Colonic mucosa (tissue), 4 donors: ENCODE results near the gene CACNA1H. TPM values are rescaled to one million over a fixed set of nuclear protein-coding genes. Genes with fewer than 3 reads are reported as not detected.

Experiments used
- DNase-seq: peaks from one replicate; pipeline ENCODE4 v3.0.0-alpha.2; 2020
- H3K27ac ChIP-seq: fragments of 200-600 bp; one replicate; pipeline ENCODE4 v1.8.0; 2021
- H3K27me3 ChIP-seq: fragments of 200-600 bp; one replicate; pipeline ENCODE4 v1.8.0; 2021
- H3K36me3 ChIP-seq: fragments of 200-600 bp; one replicate; pipeline ENCODE4 v1.8.0; 2021
- H3K4me1 ChIP-seq: fragments of 200-600 bp; one replicate; pipeline ENCODE4 v1.8.0; 2021; ENCODE audit warnings: mild to moderate bottlenecking
- H3K4me3 ChIP-seq: fragments of 200-600 bp; one replicate; pipeline ENCODE4 v1.8.0; 2021
- H3K9ac ChIP-seq, 2 donors: one replicate each; pipeline ENCODE4 v1.7.0; 2013; ENCODE audit warnings: control low read depth in 2 of 2, low read depth in 2 of 2, low read length in 2 of 2
- H3K9me3 ChIP-seq: fragments of 200-600 bp; one replicate; pipeline ENCODE4 v1.8.0; 2021
- intact Hi-C: fragments of 100-400 bp; cut with DNase I; formaldehyde crosslinking; loops from one replicate; pipeline ENCODE4 v1.14.1; 2022
- total RNA-seq, 2 donors: library from RNA; stranded (reverse); fragmentation: NEBNext Ultra II Directional in 1 of 2; extraction: Animal tissue kit (Norgen Biotek cat#: 25700) in 1 of 2; gene quantifications; one replicate each; pipeline ENCODE4 v1.2.1, GENCODE V29; 2021
- TF ChIP-seq, protein P1 (sequence below): fragments of 200-600 bp; IDR thresholded peaks from one replicate; pipeline ENCODE4 v1.8.0; 2022; ENCODE audit warnings: antibody characterized with exemption, mild to moderate bottlenecking
- donor health status: healthy.
- donor health status: DM: no; HTN: no; CAD: no.
- donor health status: DM: no; HTN: no; CAD: no.

The CACNA1H gene
- total RNA-seq, 2 donors from 2014 or later = 2.1 to 14.6 TPM

DNA sequence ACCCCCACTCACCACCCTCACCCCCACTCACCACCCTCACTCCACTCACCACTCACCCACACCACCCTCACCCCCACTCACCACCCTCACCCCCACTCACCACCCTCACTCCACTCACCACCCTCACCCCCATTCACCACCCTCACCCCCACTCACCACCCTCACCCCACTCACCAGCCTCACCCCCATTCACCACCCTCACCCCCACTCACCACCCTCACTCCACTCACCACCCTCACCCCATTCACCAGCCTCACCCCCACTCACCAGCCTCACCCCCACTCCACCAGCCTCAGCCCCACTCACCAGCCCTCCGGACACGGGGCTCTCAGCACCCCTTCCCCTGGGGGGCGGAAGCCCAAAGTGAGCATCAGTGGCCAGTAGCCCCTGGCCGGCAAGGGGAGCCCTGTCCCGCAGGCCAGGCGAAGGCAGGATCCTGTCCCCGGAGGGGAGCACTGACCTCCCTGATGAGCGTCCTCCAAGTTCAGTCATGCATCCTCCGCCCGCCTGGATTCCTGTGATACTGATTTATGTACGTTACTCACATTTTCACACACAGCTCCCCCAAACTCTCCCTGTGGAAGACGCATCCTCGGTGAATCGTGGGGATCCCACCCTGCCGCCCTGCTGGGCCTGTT lies 38.9 kb upstream of the CACNA1H start:
- no peak overlapping the region for H3K27ac ChIP-seq
- no peak for DNase-seq
- H3K9ac ChIP-seq = no peak overlapping the region
- H3K4me1 ChIP-seq = no peaks in the 10 kb centered on the region
- intact Hi-C loops = no loop called here
- no peaks in the 10 kb centered on the region for H3K36me3 ChIP-seq
- no peak overlapping the region for H3K4me3 ChIP-seq
- H3K9me3 ChIP-seq = no peaks in the 10 kb centered on the region
- TF ChIP-seq, protein P1, sequence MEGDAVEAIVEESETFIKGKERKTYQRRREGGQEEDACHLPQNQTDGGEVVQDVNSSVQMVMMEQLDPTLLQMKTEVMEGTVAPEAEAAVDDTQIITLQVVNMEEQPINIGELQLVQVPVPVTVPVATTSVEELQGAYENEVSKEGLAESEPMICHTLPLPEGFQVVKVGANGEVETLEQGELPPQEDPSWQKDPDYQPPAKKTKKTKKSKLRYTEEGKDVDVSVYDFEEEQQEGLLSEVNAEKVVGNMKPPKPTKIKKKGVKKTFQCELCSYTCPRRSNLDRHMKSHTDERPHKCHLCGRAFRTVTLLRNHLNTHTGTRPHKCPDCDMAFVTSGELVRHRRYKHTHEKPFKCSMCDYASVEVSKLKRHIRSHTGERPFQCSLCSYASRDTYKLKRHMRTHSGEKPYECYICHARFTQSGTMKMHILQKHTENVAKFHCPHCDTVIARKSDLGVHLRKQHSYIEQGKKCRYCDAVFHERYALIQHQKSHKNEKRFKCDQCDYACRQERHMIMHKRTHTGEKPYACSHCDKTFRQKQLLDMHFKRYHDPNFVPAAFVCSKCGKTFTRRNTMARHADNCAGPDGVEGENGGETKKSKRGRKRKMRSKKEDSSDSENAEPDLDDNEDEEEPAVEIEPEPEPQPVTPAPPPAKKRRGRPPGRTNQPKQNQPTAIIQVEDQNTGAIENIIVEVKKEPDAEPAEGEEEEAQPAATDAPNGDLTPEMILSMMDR = no peak
- H3K27me3 ChIP-seq = peaks cover 12% of the 10 kb centered on the region

DNA sequence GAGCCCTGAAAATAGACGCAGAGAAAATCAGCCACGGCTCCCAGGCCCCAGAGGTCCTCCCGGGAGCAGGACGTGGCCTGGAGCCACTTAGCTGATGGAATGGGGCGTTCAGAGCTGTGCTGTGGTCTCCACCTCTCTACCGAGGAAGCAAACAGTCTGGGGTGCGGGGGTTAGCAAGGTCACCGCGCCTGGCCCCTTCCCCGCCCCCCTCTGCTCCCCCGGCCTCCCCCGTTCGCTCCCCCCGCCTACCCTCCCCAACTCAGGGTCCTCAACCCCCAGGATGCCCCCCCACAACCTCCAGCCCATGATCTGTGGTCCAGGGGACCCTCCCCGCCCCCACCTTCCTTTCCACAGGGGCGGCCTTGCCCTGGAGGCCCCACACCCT lies 36.2 kb upstream of the CACNA1H start:
- Histone ChIP-seq H3K9ac (no peak overlapping the region), H3K27me3 (no peaks in the 10 kb centered on the region), H3K27ac (no peak overlapping the region), H3K4me1 (no peaks in the 10 kb centered on the region), H3K9me3 (no peaks in the 10 kb centered on the region), H3K36me3 (no peaks in the 10 kb centered on the region), H3K4me3 (no peak overlapping the region)
- no peak for DNase-seq
- TF ChIP-seq, protein P1 = no peak
- intact Hi-C loops = no loop called here

DNA sequence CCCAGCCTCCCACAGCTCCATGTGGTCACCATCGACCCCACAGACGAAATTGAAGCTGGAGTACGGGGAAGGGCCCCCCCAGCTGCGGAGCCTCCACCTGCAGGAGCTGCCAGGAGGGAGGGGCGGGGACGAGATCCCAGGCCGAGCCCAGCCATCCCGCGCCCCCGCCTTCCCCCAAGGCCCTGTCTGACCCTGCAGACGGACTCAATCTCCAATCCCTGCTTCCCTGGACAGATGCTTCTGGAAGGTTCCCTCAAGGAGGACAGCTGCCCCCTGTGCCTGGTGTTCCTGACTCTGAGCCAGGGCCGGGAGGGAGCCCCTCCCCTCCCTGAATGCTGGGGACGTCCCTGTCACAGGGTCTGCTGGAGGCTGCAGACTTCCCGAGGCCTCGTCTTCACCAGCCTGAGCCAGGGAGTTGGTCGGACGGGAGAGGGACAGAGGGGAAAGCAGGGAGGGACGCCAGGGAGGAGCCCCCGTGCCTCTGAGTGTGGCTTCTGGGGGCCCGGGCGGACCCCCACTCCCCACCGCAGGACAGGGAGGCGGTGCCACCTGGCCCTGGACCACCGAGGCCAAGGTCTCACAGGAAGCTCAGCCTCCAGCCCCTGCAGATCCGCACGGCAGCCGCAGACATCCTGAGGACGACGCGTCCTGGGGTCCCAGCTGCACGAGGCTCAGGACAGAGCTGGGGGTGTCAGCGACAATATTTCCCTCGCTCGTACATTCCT lies 35.6 kb upstream of the CACNA1H start:
- Histone ChIP-seq H3K27ac (no peak overlapping the region), H3K4me3 (no peak overlapping the region), H3K9ac (no peak overlapping the region), H3K4me1 (no peaks in the 10 kb centered on the region), H3K36me3 (no peaks in the 10 kb centered on the region), H3K9me3 (no peaks in the 10 kb centered on the region), H3K27me3 (no peaks in the 10 kb centered on the region)
- intact Hi-C loops = no loop called here
- no peak for DNase-seq
- TF ChIP-seq, protein P1 = no peak

DNA sequence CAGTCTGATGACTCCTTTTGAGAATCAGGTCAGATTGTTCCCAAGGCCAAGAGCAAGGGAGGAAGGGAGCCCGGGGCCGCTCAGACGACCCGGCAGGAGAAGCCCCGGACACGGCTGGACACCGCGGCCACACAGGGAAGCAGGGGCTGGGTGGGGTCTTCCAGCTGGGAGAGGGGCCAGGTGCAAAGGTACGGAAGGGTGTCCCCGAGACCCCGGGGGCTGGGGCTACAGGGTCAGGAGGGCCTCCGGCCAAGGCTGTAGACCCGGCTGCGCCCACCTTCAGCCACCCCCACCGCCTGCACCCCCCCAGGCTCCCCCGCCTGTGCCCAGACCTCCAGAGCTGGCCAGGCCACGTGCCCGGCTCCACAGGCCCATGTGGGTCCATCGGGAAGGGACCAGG lies 35.0 kb upstream of the CACNA1H start:
- no peaks in the 10 kb centered on the region for H3K27me3 ChIP-seq

DNA sequence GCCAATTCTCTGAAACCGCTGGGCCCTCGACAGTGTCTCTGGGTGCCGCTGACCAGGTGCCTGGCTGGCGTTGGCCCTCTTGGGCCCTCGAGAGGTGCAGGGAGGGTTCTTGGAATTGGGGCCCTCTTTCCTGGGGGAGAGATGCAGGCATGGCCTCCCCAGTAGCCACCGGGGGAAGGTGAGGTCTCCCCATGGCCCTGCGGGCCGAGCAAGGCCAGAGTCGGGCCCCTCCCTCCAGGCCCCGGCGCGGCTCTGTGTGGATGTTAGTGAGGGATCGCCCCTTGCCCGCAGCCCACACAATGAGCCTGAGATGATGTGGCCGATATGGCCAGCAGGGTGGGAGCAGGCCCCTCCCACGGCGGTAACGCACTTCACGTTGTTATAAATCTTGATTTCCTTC lies 33.8 kb upstream of the CACNA1H start:
- Histone ChIP-seq H3K4me3 (no peak overlapping the region), H3K36me3 (no peaks in the 10 kb centered on the region), H3K9ac (no peak overlapping the region), H3K9me3 (no peaks in the 10 kb centered on the region), H3K4me1 (no peaks in the 10 kb centered on the region), H3K27me3 (no peaks in the 10 kb centered on the region), H3K27ac (no peak overlapping the region)
- TF ChIP-seq, protein P1 = no peak
- intact Hi-C loops = no loop called here
- DNase-seq = no peak

More for the DNA sequence above, 35.0 kb upstream of the CACNA1H start:
- intact Hi-C loops = no loop called here
- Histone ChIP-seq H3K36me3 (no peaks in the 10 kb centered on the region), H3K4me3 (no peak overlapping the region), H3K4me1 (no peaks in the 10 kb centered on the region), H3K9me3 (no peaks in the 10 kb centered on the region), H3K9ac (no peak overlapping the region), H3K27ac (no peak overlapping the region)
- TF ChIP-seq, protein P1 = no peak
- DNase-seq = no peak
